NOMO-1 treated with dmso at 0.1 percent for 144 hours (cell line): ENCODE measurements around the gene ZNF574.
A peak's percentile ranks its signal among the peaks of the same experiment; 100 is the strongest.

Experiments
- DNase-seq: peaks from one replicate; lab custom pipeline; 2025; ENCODE audit not compliant: unreplicated experiment; lab: John Stamatoyannopoulos, UW

Gene ZNF574

GRCh38 chr19:42122691-42123607, 47.0 kb downstream of the ZNF574 start:
- DNase-seq: no peak

- DNase-seq: no peak
These were observed 47.8 kb downstream of the ZNF574 start for GRCh38 chr19:42123765-42124164.

GRCh38 chr19:42124386-42124901, 48.5 kb downstream of the ZNF574 start:
- no peak for DNase-seq

- no peak for DNase-seq
These were observed 49.6 kb downstream of the ZNF574 start for GRCh38 chr19:42125536-42125935.

GRCh38 chr19:42126574-42126973, 50.6 kb downstream of the ZNF574 start:
- no peak for DNase-seq

- peak; percentile 79 for DNase-seq
These were observed 53.7 kb downstream of the ZNF574 start for GRCh38 chr19:42129399-42130253.

GRCh38 chr19:42130254-42130573, 54.2 kb downstream of the ZNF574 start:
- DNase-seq: no peak
